ENCODE data around the gene PVALEF.
"Not testable (repeated sequence)": the region's sequence is repeated elsewhere in the genome, so short reads cannot be mapped to it uniquely, and the experiment has no call there.

The PVALEF gene

GRCh38 chr17:81148571-81148970 lies 16.7 kb upstream of the PVALEF start:
- TF ChIP-seq, protein P1, sequence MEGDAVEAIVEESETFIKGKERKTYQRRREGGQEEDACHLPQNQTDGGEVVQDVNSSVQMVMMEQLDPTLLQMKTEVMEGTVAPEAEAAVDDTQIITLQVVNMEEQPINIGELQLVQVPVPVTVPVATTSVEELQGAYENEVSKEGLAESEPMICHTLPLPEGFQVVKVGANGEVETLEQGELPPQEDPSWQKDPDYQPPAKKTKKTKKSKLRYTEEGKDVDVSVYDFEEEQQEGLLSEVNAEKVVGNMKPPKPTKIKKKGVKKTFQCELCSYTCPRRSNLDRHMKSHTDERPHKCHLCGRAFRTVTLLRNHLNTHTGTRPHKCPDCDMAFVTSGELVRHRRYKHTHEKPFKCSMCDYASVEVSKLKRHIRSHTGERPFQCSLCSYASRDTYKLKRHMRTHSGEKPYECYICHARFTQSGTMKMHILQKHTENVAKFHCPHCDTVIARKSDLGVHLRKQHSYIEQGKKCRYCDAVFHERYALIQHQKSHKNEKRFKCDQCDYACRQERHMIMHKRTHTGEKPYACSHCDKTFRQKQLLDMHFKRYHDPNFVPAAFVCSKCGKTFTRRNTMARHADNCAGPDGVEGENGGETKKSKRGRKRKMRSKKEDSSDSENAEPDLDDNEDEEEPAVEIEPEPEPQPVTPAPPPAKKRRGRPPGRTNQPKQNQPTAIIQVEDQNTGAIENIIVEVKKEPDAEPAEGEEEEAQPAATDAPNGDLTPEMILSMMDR (IDR thresholded peaks at IDR 0.05; ENCODE audit: low read depth, low read length), result no peak
- no peak for DNase-seq
- H3K4me1 ChIP-seq, result no peaks in the 10 kb centered on the region
- H3K27me3 ChIP-seq, result no peaks in the 10 kb centered on the region
- no peaks in the 10 kb centered on the region for H3K36me3 ChIP-seq
- H3K4me3 ChIP-seq (ENCODE audit: low read depth, low read length), result no peak overlapping the region
- H3K9me3 ChIP-seq, result no peaks in the 10 kb centered on the region

GRCh38 chr17:81148986-81149533 lies 16.2 kb upstream of the PVALEF start:
- TF ChIP-seq, protein P1 (IDR thresholded peaks at IDR 0.05; ENCODE audit: low read depth, low read length), result no peak
- H3K9me3 ChIP-seq, result no peaks in the 10 kb centered on the region
- no peaks in the 10 kb centered on the region for H3K27me3 ChIP-seq
- no peak for DNase-seq
- no peak overlapping the region for H3K4me3 ChIP-seq (ENCODE audit: low read depth, low read length)
- H3K4me1 ChIP-seq, result no peaks in the 10 kb centered on the region
- H3K36me3 ChIP-seq, result no peaks in the 10 kb centered on the region

- Histone ChIP-seq H3K9me3 (no peaks in the 10 kb centered on the region), H3K4me3 (ENCODE audit: low read depth, low read length) (no peak overlapping the region), H3K4me1 (no peaks in the 10 kb centered on the region), H3K36me3 (no peaks in the 10 kb centered on the region), H3K27me3 (no peaks in the 10 kb centered on the region)
- no peak for DNase-seq
- TF ChIP-seq, protein P1 (IDR thresholded peaks at IDR 0.05; ENCODE audit: low read depth, low read length), result no peak
These were observed 14.8 kb upstream of the PVALEF start for GRCh38 chr17:81150377-81151077.

GRCh38 chr17:81151278-81151677 lies 14.0 kb upstream of the PVALEF start:
- H3K27me3 ChIP-seq, result no peaks in the 10 kb centered on the region
- H3K36me3 ChIP-seq, result no peaks in the 10 kb centered on the region
- no peak for DNase-seq
- TF ChIP-seq, protein P1 (IDR thresholded peaks at IDR 0.05; ENCODE audit: low read depth, low read length), result no peak
- H3K9me3 ChIP-seq, result no peaks in the 10 kb centered on the region
- no peaks in the 10 kb centered on the region for H3K4me1 ChIP-seq
- no peak overlapping the region for H3K4me3 ChIP-seq (ENCODE audit: low read depth, low read length)

DNA sequence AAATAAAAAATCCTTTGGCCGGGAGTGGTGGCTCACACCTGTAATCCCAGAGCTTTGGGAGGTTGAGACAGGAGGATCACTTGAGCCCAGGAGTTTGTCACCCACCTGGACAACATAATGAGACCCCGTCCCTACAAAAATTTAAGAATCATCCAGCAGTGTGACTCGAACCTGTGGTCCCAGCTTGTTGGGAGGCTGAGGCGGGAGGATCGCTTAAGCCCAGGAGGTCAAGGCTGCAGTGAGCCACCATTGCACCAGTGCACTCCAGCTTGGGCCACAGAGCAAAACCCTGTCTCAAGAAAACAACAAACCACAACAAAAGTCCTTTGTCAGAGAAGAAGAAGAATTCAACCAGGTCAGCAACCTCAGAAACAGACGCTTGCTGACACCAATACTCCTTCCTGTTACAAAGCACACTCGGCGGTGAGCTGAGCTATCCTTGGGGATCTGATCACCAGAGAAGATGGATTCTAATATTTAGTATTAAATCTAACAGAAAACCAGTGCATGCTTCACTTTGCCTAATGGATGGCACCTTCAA lies 12.9 kb upstream of the PVALEF start:
- TF ChIP-seq, protein P1 (IDR thresholded peaks at IDR 0.05; ENCODE audit: low read depth, low read length), result no peak
- Histone ChIP-seq H3K4me3 (ENCODE audit: low read depth, low read length) (no peak overlapping the region), H3K4me1 (no peaks in the 10 kb centered on the region), H3K9me3 (no peaks in the 10 kb centered on the region), H3K27me3 (no peaks in the 10 kb centered on the region), H3K36me3 (no peaks in the 10 kb centered on the region)
- DNase-seq, result no peak

DNA sequence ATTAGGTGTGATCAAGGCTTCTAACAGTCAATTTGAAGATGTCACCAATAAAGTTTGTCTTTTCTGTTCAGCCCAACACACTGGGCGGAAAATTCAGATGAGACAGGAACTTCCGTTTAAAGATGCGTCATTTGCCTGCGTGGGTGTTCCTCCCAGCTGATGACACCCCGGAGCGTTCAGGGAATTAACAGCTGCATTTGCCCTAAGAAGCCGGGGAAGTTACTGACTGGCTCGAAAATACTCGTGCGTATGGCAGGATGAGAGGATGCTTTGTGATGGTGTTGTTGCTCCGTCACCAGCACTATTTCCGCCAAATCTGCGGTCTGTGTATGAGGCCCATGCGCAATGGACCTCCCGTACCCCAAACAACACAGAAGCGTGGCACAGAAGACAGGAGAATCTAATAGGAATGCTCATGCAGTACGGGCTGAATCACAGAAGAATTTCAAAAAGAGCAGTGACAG lies 11.9 kb upstream of the PVALEF start:
- Histone ChIP-seq H3K36me3 (no peaks in the 10 kb centered on the region), H3K4me3 (ENCODE audit: low read depth, low read length) (no peak overlapping the region), H3K27me3 (no peaks in the 10 kb centered on the region), H3K9me3 (no peaks in the 10 kb centered on the region), H3K4me1 (no peaks in the 10 kb centered on the region)
- TF ChIP-seq, protein P1 (IDR thresholded peaks at IDR 0.05; ENCODE audit: low read depth, low read length), result no peak
- no peak for DNase-seq

DNA sequence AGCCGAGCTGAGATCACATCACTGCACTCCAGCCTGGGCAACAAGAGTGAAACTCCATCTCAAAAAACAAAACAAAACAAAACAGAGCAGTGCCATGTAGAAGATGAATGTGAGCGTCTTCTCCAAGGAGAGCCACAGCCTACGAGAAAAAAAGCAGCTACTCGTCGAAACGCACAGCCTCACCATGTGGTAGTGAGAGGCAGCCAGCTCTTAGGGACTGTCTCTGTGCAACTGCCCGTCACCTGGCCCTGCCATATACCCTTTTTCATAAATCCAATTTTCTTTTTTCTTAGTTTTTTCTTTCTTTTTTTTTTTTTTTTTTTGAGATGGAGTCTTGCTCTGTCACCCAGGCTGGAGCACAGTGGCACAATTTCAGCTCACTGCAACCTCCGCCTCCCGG lies 11.3 kb upstream of the PVALEF start:
- H3K27me3 ChIP-seq, result not testable (repeated sequence)

More for the DNA sequence above, 11.3 kb upstream of the PVALEF start:
- not testable (repeated sequence) for DNase-seq; H3K36me3 ChIP-seq; H3K4me1 ChIP-seq; H3K9me3 ChIP-seq; H3K4me3 ChIP-seq (ENCODE audit: low read depth, low read length)
